Activated CD8-positive, alpha-beta T cell treated with anti-CD3 and anti-CD28 coated beads, Interleukin-2, amount 10 ng/mL, durations not matched to agents 7 days and 5 days (primary cell): ENCODE results near the gene RHOBTB3. TPM values are rescaled to one million over a fixed set of nuclear protein-coding genes. Genes with fewer than 3 reads are reported as not detected.
"Not testable (repeated sequence)": the region's sequence is repeated elsewhere in the genome, so short reads cannot be mapped to it uniquely, and the experiment has no call there.

ENCODE experiments used
- ATAC-seq: fragments of 150-1000 bp; cut with Tn5 transposase; one replicate; pipeline ENCODE4 v1.10.0; 2021; ENCODE audit warnings: moderate library complexity
- CTCF ChIA-PET: fragments of 350-600 bp; sonication (Branson Sonifier 250); formaldehyde crosslinking; loops from one replicate; lab custom pipeline; 2021; ENCODE audit warnings: antibody characterized with exemption; lab: Charles Lee
- POLR2A ChIA-PET: fragments of 350-600 bp; sonication (Branson Sonifier 250); formaldehyde crosslinking; loops from one replicate; lab custom pipeline; 2021; ENCODE audit warnings: antibody characterized with exemption; lab: Charles Lee
- DNase-seq: peaks from one replicate; pipeline ENCODE4 v3.0.0-alpha.2; 2020
- H3K27ac Mint-ChIP-seq: one replicate; pipeline ENCODE4 v1.8.0; 2021; ENCODE audit warnings: mild to moderate bottlenecking, mixed read lengths
- H3K27me3 Mint-ChIP-seq: one replicate; pipeline ENCODE4 v1.8.0; 2021; ENCODE audit warnings: low read depth, mixed read lengths
- H3K36me3 Mint-ChIP-seq: one replicate; pipeline ENCODE4 v1.8.0; 2021; ENCODE audit warnings: low read depth, mixed read lengths
- H3K4me1 Mint-ChIP-seq: one replicate; pipeline ENCODE4 v1.8.0; 2021; ENCODE audit warnings: low read depth, mixed read lengths
- H3K4me3 Mint-ChIP-seq: one replicate; pipeline ENCODE4 v1.8.0; 2021; ENCODE audit warnings: mild to moderate bottlenecking, mixed read lengths
- H3K9me3 Mint-ChIP-seq: one replicate; pipeline ENCODE4 v1.8.0; 2022; ENCODE audit warnings: mixed read lengths; ENCODE audit not compliant: insufficient read depth
- total RNA-seq, 2 experiments: library from RNA; stranded (reverse); gene quantifications; one replicate each; pipeline ENCODE4 v1.2.3, GENCODE V29; 2021

The RHOBTB3 gene
- total RNA-seq = under 1 TPM; 0.21 to 0.32 TPM

GRCh38 chr5:95730730-95731570, at the start of gene RHOBTB3:
Gene RHOBTB3 (plus strand): TSS chr5:95731336. CDS start chr5:95731683, 347 bp downstream.
- H3K27me3 Mint-ChIP-seq = peaks cover 47% of the 10 kb centered on the region
- H3K36me3 Mint-ChIP-seq = no peaks in the 10 kb centered on the region
- POLR2A ChIA-PET = interaction anchor here (2.1 kb wide), 1 partner anchor 14 kb away, joined by 5 read pairs; no protein-coding TSS in a partner anchor
- peak; percentile 73 for ATAC-seq
- peaks cover 21% of the 10 kb centered on the region for H3K4me1 Mint-ChIP-seq
- H3K4me3 Mint-ChIP-seq = peak within 1 kb of the TSS; percentile 69
- no peak within 1 kb of the TSS for H3K27ac Mint-ChIP-seq
- CTCF ChIA-PET = interaction anchor here (1.0 to 2.0 kb wide), 6 partner anchors 31 to 72 kb away, joined by 3 to 10 read pairs (median 4); no protein-coding TSS in a partner anchor
- peak; percentile 36 for DNase-seq
- H3K9me3 Mint-ChIP-seq = no peaks in the 10 kb centered on the region

GRCh38 chr5:95682891-95683290, 48.2 kb upstream of the RHOBTB3 start, which contains the start of gene SPATA9:
Gene SPATA9 (minus strand): TSS chr5:95682991. CDS start chr5:95682854, 137 bp downstream.
- ChIA-PET POLR2A (no interaction called here), CTCF (no interaction called here)
- no peaks in the 10 kb centered on the region for H3K9me3 Mint-ChIP-seq
- H3K27ac Mint-ChIP-seq = no peak within 1 kb of the TSS
- ATAC-seq = no peak
- H3K27me3 Mint-ChIP-seq = peaks cover 33% of the 10 kb centered on the region
- no peak within 1 kb of the TSS for H3K4me3 Mint-ChIP-seq
- no peaks in the 10 kb centered on the region for H3K4me1 Mint-ChIP-seq
- no peak for DNase-seq
- no peaks in the 10 kb centered on the region for H3K36me3 Mint-ChIP-seq

DNA sequence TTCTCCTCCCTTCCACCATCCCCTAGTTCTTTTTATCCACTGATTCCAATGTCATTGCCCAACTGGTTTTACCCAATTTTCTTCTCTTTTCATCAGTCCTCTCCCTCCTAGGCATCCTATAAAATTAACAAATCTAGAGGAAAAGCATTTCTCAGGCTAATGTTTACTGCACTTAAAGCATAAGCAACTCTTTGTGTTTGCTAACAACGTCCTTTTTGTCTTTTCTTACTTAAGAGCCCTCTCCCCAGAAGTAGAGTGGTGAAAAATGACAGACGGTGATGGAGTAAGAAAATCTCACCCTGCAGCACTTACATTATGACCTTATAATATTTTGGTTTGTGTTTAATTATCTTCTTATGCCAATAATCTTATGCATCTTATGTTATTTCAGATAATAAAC, 46.8 kb upstream of the RHOBTB3 start:
- ATAC-seq (no peak), DNase-seq (no peak)
- Mint-ChIP-seq H3K27ac (no peak overlapping the region), H3K36me3 (no peaks in the 10 kb centered on the region), H3K4me3 (no peak overlapping the region), H3K9me3 (no peaks in the 10 kb centered on the region), H3K4me1 (no peaks in the 10 kb centered on the region), H3K27me3 (peaks cover 30% of the 10 kb centered on the region)
- ChIA-PET CTCF (no interaction called here), POLR2A (no interaction called here)

DNA sequence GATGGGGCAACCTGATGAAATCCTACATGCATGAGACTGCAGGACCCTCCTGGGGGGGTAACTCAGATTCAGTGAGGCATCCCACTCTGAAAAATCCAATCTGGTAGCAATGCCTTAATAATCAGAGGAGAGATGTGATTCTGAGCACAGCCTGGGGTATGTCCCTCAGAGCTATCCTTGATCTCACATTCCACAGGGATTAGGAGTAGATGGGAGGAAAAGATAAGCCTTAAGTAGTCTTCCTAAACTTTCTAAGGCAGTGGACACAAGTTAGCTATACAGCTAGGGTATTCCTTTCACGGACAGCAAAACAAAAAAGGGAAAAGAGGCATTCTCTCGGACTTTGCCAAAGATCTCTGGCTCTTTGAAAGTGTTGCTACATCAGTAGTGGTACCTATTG, 44.5 kb upstream of the RHOBTB3 start:
- H3K9me3 Mint-ChIP-seq = no peaks in the 10 kb centered on the region

DNA sequence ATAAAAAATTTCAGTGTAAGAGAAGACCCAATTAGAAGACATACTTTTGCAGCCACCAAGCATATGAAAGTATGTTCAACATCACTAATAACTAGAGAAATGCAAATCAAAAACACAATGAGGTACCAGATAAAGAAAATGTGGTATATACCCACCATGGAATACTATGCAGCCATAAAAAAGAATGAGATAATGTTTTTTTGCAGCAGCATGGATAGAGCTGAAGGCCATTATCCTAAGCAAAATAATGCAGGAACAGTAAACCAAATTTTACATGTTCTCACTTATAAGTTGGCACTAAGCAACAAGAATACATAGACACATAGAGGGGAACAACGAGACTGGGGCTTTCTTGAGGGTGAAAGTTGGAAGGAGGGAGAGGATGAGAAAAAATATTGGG, 41.5 kb upstream of the RHOBTB3 start:
- H3K4me3 Mint-ChIP-seq = no peak overlapping the region
- H3K27me3 Mint-ChIP-seq = peaks cover 26% of the 10 kb centered on the region
- H3K27ac Mint-ChIP-seq = no peak overlapping the region
- ChIA-PET CTCF (no interaction called here), POLR2A (no interaction called here)
- no peaks in the 10 kb centered on the region for H3K9me3 Mint-ChIP-seq
- no peaks in the 10 kb centered on the region for H3K4me1 Mint-ChIP-seq
- no peaks in the 10 kb centered on the region for H3K36me3 Mint-ChIP-seq
- DNase-seq = no peak
- ATAC-seq = no peak

More for the DNA sequence above, 44.5 kb upstream of the RHOBTB3 start:
- ChIA-PET POLR2A (no interaction called here), CTCF (no interaction called here)
- no peak overlapping the region for H3K4me3 Mint-ChIP-seq
- peaks cover 24% of the 10 kb centered on the region for H3K27me3 Mint-ChIP-seq
- ATAC-seq (no peak), DNase-seq (no peak)
- H3K4me1 Mint-ChIP-seq = no peaks in the 10 kb centered on the region
- H3K27ac Mint-ChIP-seq = no peak overlapping the region
- H3K36me3 Mint-ChIP-seq = no peaks in the 10 kb centered on the region

- Mint-ChIP-seq H3K36me3 (no peaks in the 10 kb centered on the region), H3K27ac (no peak overlapping the region), H3K4me1 (no peaks in the 10 kb centered on the region), H3K27me3 (peaks cover 23% of the 10 kb centered on the region), H3K9me3 (no peaks in the 10 kb centered on the region), H3K4me3 (no peak overlapping the region)
- no peak for DNase-seq
- ChIA-PET CTCF (no interaction called here), POLR2A (no interaction called here)
- no peak for ATAC-seq
Observed at GRCh38 chr5:95690333-95690732, 40.8 kb upstream of the RHOBTB3 start.

- Mint-ChIP-seq H3K4me3 (no peak overlapping the region), H3K9me3 (no peaks in the 10 kb centered on the region), H3K27me3 (peaks cover 36% of the 10 kb centered on the region), H3K27ac (no peak overlapping the region), H3K36me3 (no peaks in the 10 kb centered on the region), H3K4me1 (no peaks in the 10 kb centered on the region)
- ChIA-PET POLR2A (interaction anchor here (0.6 kb wide), 1 partner anchor 714 kb away, joined by 3 read pairs; no protein-coding TSS in a partner anchor), CTCF (interaction anchor here (1.4 to 3.8 kb wide), 3 partner anchors 10 to 34 kb away, joined by 3 to 16 read pairs (median 3); no protein-coding TSS in a partner anchor)
- no peak for ATAC-seq
- DNase-seq = no peak
Observed at GRCh38 chr5:95697781-95698681, 33.1 kb upstream of the RHOBTB3 start.

DNA sequence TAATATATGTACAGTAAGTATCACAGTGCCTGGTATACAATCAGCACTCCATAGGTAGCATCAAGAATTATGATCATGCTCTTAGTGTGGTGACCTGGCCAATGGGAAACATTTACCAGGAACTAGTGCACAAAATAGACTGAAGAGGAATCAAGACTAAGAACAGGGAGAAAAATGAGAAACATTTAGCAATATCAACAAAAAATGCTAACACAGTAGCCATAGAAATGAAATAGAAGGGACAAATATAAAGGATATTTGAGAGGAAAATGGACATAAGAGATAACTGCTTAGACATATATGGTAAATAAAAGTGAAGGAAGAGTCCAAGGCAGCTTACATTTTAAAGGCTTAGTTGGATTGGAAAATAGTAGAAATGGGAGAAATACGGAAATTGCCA, 31.8 kb upstream of the RHOBTB3 start:
- no peak overlapping the region for H3K27ac Mint-ChIP-seq
- no peak overlapping the region for H3K4me3 Mint-ChIP-seq
- ChIA-PET POLR2A (no interaction called here), CTCF (interaction anchor here (3.8 kb wide), 1 partner anchor 35 kb away, joined by 16 read pairs; no protein-coding TSS in a partner anchor)
- H3K4me1 Mint-ChIP-seq = no peaks in the 10 kb centered on the region
- ATAC-seq (no peak), DNase-seq (no peak)
- H3K9me3 Mint-ChIP-seq = no peaks in the 10 kb centered on the region
- no peaks in the 10 kb centered on the region for H3K36me3 Mint-ChIP-seq
- H3K27me3 Mint-ChIP-seq = peaks cover 30% of the 10 kb centered on the region

DNA sequence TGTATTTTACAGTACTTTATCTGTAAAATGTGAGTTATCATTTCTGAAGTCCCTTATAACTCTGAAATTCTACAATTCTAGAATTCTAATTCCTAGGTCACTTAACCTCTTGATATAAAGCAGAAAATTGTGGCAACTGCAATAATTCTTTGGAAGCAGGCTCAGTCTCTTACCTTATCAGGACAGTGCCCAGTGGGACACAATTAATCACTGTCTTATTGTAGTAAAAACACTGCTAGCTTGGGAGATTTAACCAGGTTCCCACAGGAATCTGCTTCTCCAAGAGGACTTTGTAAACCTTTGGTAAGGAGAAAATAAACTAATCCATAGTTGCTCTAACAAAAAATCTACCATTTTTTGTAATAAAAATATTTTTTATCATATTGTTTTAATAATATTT, 30.1 kb upstream of the RHOBTB3 start:
- Mint-ChIP-seq H3K27me3 (peaks cover 27% of the 10 kb centered on the region), H3K27ac (no peak overlapping the region), H3K4me3 (no peak overlapping the region), H3K36me3 (no peaks in the 10 kb centered on the region), H3K9me3 (no peaks in the 10 kb centered on the region), H3K4me1 (no peaks in the 10 kb centered on the region)
- POLR2A ChIA-PET = no interaction called here
- DNase-seq = no peak
- CTCF ChIA-PET = no interaction called here
- no peak for ATAC-seq

GRCh38 chr5:95704150-95704549, 27.0 kb upstream of the RHOBTB3 start:
- Mint-ChIP-seq H3K4me3 (no peak overlapping the region), H3K9me3 (no peaks in the 10 kb centered on the region), H3K36me3 (no peaks in the 10 kb centered on the region), H3K27ac (no peak overlapping the region), H3K27me3 (peaks cover 12% of the 10 kb centered on the region), H3K4me1 (peaks cover 2% of the 10 kb centered on the region)
- ChIA-PET POLR2A (no interaction called here), CTCF (no interaction called here)
- ATAC-seq (no peak), DNase-seq (no peak)

DNA sequence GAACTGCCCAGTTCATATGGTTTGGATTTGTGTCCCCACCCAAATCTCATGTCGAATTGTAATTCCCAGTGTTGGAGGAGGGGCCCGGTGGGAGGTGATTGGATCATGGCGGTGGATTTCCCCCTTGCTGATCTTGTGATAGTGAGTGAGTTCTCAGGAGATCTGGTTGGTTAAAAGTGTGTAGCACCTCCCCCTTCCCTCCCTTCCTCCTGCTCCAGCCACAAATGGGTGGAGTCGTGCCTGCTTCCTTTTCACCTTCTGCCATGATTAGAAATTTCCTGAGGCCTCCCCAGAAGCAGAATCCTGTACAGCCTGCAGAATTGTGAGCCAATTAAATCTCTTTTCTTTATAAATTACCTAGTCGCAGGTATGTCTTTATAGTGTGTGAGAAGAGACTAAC, 24.9 kb upstream of the RHOBTB3 start:
- H3K36me3 Mint-ChIP-seq, H3K4me1 Mint-ChIP-seq, H3K4me3 Mint-ChIP-seq, H3K27ac Mint-ChIP-seq, POLR2A ChIA-PET, DNase-seq, H3K27me3 Mint-ChIP-seq, CTCF ChIA-PET, H3K9me3 Mint-ChIP-seq, ATAC-seq: not testable (repeated sequence)
